ENCODE data around the gene TEAD1.
"Not testable (repeated sequence)": the region's sequence is repeated elsewhere in the genome, so short reads cannot be mapped to it uniquely, and the experiment has no call there.

Gene TEAD1

DNA sequence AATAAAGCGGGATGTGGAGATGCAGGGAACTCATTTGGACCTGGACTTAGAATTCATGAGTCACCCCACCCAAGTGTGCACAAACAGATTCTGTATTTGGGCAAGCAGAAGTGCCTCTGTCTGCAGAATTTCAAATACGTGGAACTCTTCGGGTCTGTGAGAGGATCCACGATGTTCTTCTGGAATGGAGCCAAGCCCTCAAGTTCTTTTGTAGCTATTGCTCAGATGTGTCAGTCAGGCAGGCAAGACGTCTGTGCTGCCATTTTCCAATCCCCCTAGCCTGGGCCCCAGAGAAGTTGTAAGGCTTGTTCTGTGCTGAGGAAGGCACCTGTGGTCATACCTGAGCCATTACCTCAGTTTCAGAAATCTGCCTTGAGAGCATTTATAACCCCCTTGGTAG lies 202.1 kb downstream of the TEAD1 start:
- FAIRE-seq = no peak

DNA sequence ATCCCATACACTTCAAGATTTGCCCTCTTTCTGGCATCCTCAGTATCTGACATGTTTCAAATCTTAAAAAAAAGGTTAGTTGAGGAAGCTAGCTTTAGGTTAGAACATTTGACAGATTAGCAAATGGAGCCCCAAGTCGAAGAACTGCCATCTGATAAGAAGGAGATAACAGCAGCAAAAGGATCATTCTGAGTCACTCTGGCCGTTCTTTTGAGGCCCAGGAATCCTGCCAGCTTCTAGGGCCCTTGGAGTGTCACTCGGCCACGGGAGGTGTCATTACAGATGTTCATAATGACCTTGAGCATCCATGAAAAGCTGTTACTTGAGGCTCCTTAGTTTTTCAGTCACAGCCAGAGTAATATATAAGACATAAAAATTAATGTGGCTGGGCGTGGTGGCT lies 202.8 kb downstream of the TEAD1 start:
- FAIRE-seq = no peak

- FAIRE-seq = not testable (repeated sequence)
Measured at GRCh38 chr11:12877508-12877907, 203.3 kb downstream of the TEAD1 start.

- no peak for FAIRE-seq
Measured at GRCh38 chr11:12880327-12880726, 206.1 kb downstream of the TEAD1 start.

DNA sequence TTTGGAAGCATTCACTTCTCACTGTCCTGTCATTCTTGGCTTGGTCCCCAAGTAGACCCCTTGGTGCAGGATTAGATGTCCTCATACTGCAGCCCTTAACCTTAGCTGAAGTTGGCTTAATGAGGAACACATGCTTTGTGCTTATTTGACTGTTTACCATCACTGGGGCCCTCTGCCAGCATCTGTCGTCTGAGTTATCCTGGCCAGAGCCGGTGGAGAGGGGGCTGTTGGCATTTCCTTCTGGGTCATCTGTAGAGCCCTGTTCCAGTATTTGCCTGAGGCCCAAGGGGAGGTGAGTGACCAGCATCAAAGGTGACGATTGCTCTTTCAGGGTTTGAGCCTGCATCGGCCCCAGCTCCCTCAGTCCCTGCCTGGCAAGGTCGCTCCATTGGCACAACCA lies 208.4 kb downstream of the TEAD1 start:
- FAIRE-seq = no peak

GRCh38 chr11:12884751-12885318 lies 210.6 kb downstream of the TEAD1 start:
- no peak for FAIRE-seq

- no peak for FAIRE-seq
Measured at GRCh38 chr11:12885717-12886239, 211.6 kb downstream of the TEAD1 start.

DNA sequence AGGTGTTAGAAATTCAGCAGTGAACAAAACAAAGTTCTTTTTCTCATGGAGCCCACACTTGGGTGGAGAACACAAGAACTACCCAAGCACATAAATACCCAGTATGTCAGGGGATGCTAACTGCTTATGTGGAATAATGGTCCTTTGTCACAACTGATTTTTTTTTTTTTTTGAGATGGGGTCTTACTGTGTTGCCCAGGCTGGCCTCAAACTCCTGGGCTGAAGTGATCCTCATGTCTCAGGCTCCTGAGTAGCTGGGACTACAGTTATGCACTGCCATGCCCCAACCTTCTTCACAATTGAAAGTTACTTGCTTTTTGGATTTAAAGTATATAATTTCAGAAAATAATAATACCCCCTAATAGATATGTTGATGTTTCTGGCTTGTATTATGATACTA lies 212.3 kb downstream of the TEAD1 start:
- FAIRE-seq = no peak

DNA sequence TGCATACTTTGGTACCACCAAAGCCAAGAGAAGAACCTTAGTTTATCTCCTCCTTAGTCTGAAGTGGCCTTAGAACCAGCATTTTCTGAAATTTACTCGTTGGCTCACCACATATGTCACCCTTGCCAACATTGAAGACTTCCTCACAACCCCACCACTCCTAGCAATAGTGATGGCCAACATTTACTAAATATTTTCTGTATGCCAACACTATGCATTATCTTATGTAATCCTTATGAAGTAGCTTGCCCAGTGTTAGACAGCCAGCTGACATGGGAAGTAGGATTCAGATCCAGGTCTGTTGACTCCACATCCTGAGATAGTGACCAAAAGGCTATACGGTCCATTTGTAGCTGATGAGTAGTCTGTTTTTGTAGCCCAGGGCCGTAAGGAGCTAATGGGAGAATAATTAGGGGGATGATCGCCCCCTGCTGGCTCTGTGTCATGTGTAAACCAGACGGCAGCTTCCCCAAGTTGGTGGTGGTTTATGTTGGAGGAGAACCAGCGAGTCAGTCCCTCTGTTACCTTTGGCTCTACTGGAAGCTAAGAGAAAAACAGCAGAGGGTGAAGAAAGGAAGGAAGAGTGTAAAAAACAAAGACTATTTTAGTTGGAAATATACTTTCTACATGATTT lies 214.4 kb downstream of the TEAD1 start:
- peak; percentile 75 for FAIRE-seq

GRCh38 chr11:12889243-12889642 lies 215.0 kb downstream of the TEAD1 start:
- no peak for FAIRE-seq

GRCh38 chr11:12890476-12890875 lies 216.3 kb downstream of the TEAD1 start:
- FAIRE-seq = no peak

DNA sequence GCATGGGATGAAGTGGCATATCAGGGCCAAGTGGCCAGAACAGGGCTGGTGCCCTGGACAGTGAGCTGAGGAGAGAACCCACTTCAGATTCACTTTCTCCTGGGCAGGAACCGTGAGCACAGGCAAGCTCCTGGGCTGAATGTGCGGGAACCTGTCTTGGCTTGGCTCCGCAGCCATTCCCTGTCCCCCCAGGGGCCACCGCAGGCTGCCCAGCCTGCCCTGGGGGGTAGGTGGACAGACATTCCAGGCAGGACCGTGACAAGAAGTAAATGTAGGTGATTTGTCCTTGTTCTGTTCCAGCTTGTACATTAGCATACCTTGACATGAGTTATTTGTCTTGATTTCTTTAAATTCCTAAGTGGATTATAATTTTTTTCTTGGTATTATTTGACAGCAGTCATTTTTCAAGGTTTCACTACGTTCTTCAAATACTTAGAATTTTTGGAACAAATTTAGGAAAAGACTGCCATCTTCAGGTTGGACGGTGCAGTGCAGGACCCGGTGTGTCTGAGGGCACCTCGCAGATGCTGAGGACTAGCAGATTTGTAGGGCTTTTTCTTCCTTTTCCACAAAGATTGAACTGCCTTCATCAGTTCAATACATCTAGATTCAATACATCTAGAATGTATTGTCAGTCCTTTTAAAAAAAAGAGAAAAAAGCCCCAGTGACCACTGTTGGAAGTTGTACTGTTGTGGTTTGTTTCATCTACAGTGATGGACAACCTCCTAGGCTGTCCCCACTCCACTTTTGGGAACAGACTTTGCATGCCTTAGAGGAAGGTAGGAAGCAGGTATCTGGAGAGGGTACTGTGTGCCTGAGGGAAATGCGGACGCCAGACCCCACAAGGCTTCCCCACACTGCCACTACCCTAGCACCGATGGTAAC lies 219.8 kb downstream of the TEAD1 start:
- peak; percentile 98 for FAIRE-seq

DNA sequence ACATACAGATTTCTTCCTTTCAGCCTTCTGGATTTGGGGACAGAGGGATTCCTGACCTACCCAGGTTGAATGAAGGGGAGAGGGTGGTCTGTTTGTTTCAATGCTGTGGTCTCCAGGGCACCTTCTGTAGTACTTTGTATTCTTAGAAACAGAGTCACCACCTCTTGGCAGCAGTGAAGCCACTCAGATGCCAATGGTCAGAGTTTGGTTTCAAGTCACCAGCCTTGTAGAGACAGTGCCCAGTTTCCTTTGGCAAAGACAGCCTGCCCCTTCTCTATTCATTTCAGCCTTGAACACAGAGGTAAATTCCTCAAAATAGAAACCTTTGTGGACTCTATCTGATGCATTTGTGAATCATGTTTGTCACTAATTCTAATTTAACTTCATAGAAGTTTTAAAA lies 223.2 kb downstream of the TEAD1 start:
- FAIRE-seq = no peak

- no peak for FAIRE-seq
Measured at GRCh38 chr11:12897867-12898266, 223.6 kb downstream of the TEAD1 start.

DNA sequence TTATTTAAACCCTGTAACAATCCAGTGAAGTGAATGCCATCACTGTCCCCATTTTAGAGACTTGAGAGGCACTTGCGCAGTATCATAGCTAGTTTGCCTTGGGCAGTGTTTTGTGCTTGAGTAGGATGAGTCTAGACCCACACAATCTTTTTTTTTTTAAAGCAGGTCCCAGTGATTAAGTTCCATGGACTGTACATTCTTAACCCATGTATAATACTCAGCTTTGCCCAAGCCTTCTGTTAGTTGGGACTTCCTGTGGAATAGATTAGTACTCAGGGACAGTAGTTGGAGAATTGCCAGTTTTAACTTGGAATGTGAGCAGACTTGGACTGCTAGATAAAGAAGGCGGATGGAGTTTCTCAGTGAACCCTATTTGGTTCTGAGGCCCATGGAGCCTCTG lies 226.3 kb downstream of the TEAD1 start:
- FAIRE-seq = no peak

DNA sequence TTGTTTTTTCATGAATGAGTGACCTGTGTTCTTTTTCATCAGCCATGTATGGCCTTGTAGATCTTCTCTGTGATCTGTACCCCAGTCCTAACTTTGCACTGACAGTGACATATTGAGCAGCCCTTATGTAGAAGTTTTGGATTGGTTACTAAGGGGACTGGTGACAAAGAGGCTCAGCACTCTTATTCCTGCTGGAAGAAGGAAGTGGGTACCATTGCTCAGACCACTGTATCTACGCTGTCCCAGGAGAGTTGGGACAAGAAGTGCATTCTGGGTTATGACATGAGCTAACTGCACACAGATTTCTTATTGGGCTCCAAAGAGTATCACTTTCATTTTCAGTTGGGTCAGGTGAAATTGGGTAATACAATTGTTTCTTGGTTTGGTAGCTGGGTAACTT lies 227.1 kb downstream of the TEAD1 start:
- FAIRE-seq = no peak

DNA sequence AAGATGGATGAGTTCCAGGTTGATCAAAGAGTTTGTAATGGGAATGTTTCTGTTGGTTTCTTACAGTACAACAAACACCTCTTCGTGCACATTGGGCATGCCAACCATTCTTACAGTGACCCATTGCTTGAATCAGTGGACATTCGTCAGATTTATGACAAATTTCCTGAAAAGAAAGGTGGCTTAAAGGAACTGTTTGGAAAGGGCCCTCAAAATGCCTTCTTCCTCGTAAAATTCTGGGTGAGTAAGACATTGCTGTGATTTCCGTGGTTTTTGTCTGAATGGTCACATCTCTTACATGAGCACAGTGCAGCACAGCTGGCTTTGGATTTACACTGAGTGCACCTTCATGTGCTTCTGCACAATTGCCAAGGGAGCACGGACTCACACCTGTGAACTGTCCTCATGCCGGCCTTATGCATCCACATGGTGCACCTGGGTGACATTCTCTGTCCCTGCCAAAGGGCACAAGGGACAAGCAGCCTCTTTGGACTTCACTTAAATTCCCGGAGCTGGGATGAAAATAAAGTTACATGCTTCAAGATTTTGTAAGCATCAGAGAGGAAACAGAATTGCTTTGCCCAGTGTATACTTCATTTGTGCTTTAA lies 227.8 kb downstream of the TEAD1 start:
- no peak for FAIRE-seq

GRCh38 chr11:12902791-12903486 lies 228.7 kb downstream of the TEAD1 start:
- no peak for FAIRE-seq

DNA sequence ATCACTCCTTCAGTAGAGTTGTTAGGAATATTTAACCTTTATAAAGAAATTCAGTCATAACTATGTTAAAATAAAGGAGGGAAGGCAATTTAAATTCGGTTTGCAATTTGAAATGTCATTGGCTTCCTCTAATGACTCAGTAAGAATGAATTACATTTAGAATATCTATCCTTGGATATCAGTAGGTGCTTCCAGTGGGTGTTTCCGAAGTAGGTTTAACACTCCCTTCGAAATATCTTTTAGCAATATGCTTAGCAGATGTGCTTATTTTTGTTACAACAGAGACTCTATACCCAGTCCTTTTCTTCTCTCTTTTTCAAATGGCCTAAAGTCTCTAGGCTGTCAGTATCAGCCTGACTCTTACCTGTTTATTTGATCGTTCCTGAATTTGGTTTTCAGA lies 231.2 kb downstream of the TEAD1 start:
- FAIRE-seq = no peak

GRCh38 chr11:12906501-12906900 lies 232.3 kb downstream of the TEAD1 start:
- FAIRE-seq = no peak

- FAIRE-seq = no peak
Measured at GRCh38 chr11:12909879-12910278, 235.7 kb downstream of the TEAD1 start.

DNA sequence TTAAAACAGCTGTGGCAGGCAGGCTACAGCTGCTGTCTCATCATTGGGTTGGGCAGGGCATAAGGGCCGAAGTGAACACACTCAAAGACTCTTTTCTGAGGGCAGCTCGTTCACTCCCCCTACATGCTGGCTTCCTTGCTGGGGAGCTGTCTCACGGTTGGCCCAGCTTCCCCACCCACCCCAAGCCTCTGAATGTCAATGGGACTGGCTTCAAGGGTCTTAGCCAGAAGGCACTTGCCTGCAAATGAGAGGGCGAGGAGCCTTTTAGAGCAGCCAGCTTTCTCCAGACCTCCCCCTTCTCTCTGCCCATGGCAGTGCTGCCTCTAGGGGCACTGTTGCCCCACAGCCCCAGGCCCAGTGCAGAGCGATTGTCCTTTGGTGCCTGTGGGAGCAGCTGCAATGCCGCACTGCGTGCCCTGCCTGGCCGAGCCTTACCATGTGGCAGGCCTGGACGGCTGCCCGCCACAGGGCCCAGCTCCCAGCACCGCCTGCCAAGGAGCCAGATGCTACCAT lies 240.2 kb downstream of the TEAD1 start:
- no peak for FAIRE-seq

- FAIRE-seq = no peak
Measured at GRCh38 chr11:12915093-12915492, 240.9 kb downstream of the TEAD1 start.
